Neural cell (in vitro differentiated cells): ENCODE data around the gene DLG2. TPM values are rescaled to one million over a fixed set of nuclear protein-coding genes. Genes with fewer than 3 reads are reported as not detected.

Experiments
- H2AFZ ChIP-seq: fragments of 200-600, 300-800 bp; sonication (generic), shearing (Covaris generic); 2 replicates; pipeline ENCODE4 v1.6.0; 2014; ENCODE audit warnings: low read depth, mild to moderate bottlenecking, antibody characterized with exemption, low read length, moderate library complexity
- H3F3A ChIP-seq: fragments of 200-600 bp; shearing (Covaris generic); 2 replicates; pipeline ENCODE4 v1.6.1; 2016; ENCODE audit warnings: mild to moderate bottlenecking, moderate library complexity, mixed read lengths, antibody characterized with exemption, low read length; ENCODE audit not compliant: insufficient read depth, poor library complexity, severe bottlenecking
- H3K27ac ChIP-seq: fragments of 200-600, 300-800 bp; sonication (generic), shearing (Covaris generic); 2 replicates; pipeline ENCODE4 v1.5.1; 2014; ENCODE audit warnings: mild to moderate bottlenecking, low read length, moderate library complexity
- H3K27me3 ChIP-seq: fragments of 300-800, 200-600 bp; sonication (generic), shearing (Covaris generic); 2 replicates; pipeline ENCODE4 v1.6.0; 2014; ENCODE audit warnings: mild to moderate bottlenecking, low read depth, low read length, moderate library complexity; ENCODE audit not compliant: insufficient read depth
- H3K36me3 ChIP-seq: fragments of 300-800, 200-600 bp; sonication (generic), shearing (Covaris generic); 2 replicates; pipeline ENCODE4 v1.5.1; 2014; ENCODE audit warnings: mild to moderate bottlenecking, antibody characterized with exemption, low read length, moderate library complexity; ENCODE audit not compliant: insufficient read depth
- H3K4me2 ChIP-seq: fragments of 300-800, 200-600 bp; sonication (generic), shearing (Covaris generic); 2 replicates; pipeline ENCODE4 v1.6.0; 2014; ENCODE audit warnings: mild to moderate bottlenecking, low read length
- H3K4me3 ChIP-seq: fragments of 300-800, 200-600 bp; sonication (generic), shearing (Covaris generic); 2 replicates; pipeline ENCODE4 v1.5.1; 2014; ENCODE audit warnings: mild to moderate bottlenecking, low read length, moderate library complexity
- H3K79me2 ChIP-seq: fragments of 200-600 bp; shearing (Covaris generic); replicated peaks from 2 replicates; pipeline ENCODE4 v1.6.0; 2014; ENCODE audit warnings: mild to moderate bottlenecking, low read length, moderate library complexity; ENCODE audit not compliant: insufficient read depth
- H3K9ac ChIP-seq: fragments of 300-800, 200-600 bp; sonication (generic), shearing (Covaris generic); 2 replicates; pipeline ENCODE4 v1.6.1; 2016; ENCODE audit warnings: mild to moderate bottlenecking, low read length, mixed read lengths
- H3K9me2 ChIP-seq: fragments of 200-600 bp; shearing (Covaris generic); 2 replicates; pipeline ENCODE4 v1.6.1; 2016; ENCODE audit warnings: mild to moderate bottlenecking, low read length, mixed read lengths; ENCODE audit not compliant: insufficient read depth
- H3K9me3 ChIP-seq: fragments of 200-600, 300-800 bp; sonication (generic), shearing (Covaris generic); 2 replicates; pipeline ENCODE4 v1.6.1; 2016; ENCODE audit warnings: mild to moderate bottlenecking, mixed run types, low read length, moderate library complexity, mixed read lengths
- H4K20me1 ChIP-seq: fragments of 200-600 bp; shearing (Covaris generic); 2 replicates; pipeline ENCODE4 v1.6.1; 2016; ENCODE audit warnings: mild to moderate bottlenecking, mixed run types; ENCODE audit not compliant: insufficient read depth
- CTCF ChIP-seq: fragments of 450-650 bp; IDR thresholded peaks from 2 replicates; pipeline ENCODE4 v1.5.1; 2014; ENCODE audit warnings: antibody characterized with exemption, mild to moderate bottlenecking, moderate library complexity; ENCODE audit not compliant: poor library complexity, severe bottlenecking
- EP300 ChIP-seq: fragments of 450-650 bp; conservative IDR thresholded peaks from 2 replicates; pipeline ENCODE4 v1.6.1; 2014; ENCODE audit warnings: antibody characterized with exemption, mild to moderate bottlenecking, moderate library complexity; ENCODE audit not compliant: poor library complexity, severe bottlenecking
- EZH2 ChIP-seq: fragments of 200-600, 300-800 bp; shearing (Covaris generic), sonication (generic); IDR thresholded peaks from 2 replicates; pipeline ENCODE4 v1.6.1; 2014; ENCODE audit warnings: antibody characterized with exemption, low read length, borderline replicate concordance, mild to moderate bottlenecking; ENCODE audit not compliant: insufficient read depth, poor library complexity, severe bottlenecking
- MXI1 ChIP-seq: fragments of 450-650 bp; conservative IDR thresholded peaks from 2 replicates; pipeline ENCODE4 v1.6.1; 2014; ENCODE audit warnings: antibody characterized with exemption, mild to moderate bottlenecking; ENCODE audit not compliant: poor library complexity, severe bottlenecking
- POLR2AphosphoS5 ChIP-seq: IDR thresholded peaks from 2 replicates; pipeline ENCODE4 v1.6.1; 2012
- RAD21 ChIP-seq: fragments of 450-650 bp; conservative IDR thresholded peaks from 2 replicates; pipeline ENCODE4 v1.6.1; 2014; ENCODE audit warnings: antibody characterized with exemption, mild to moderate bottlenecking, moderate library complexity
- SMC3 ChIP-seq: fragments of 450-650 bp; conservative IDR thresholded peaks from 2 replicates; pipeline ENCODE4 v1.6.1; 2014; ENCODE audit warnings: antibody characterized with exemption, mild to moderate bottlenecking, moderate library complexity; ENCODE audit not compliant: poor library complexity
- TAF1 ChIP-seq: IDR thresholded peaks from 2 replicates; pipeline ENCODE4 v1.6.1; 2012; ENCODE audit warnings: low read depth
- polyA plus RNA-seq: library from polyadenylated mRNA; depleted of rRNA; stranded (reverse); fragments of >200 nt; gene quantifications from 2 replicates; pipeline ENCODE4 v1.2.3, GENCODE V29; 2014
- TF ChIP-seq, protein P1 (sequence below): IDR thresholded peaks from 2 replicates; pipeline ENCODE4 v1.6.1; 2012; ENCODE audit warnings: borderline replicate concordance

DLG2 gene
- polyA plus RNA-seq, 1 donor from 2014 or later, result 179 TPM

DNA sequence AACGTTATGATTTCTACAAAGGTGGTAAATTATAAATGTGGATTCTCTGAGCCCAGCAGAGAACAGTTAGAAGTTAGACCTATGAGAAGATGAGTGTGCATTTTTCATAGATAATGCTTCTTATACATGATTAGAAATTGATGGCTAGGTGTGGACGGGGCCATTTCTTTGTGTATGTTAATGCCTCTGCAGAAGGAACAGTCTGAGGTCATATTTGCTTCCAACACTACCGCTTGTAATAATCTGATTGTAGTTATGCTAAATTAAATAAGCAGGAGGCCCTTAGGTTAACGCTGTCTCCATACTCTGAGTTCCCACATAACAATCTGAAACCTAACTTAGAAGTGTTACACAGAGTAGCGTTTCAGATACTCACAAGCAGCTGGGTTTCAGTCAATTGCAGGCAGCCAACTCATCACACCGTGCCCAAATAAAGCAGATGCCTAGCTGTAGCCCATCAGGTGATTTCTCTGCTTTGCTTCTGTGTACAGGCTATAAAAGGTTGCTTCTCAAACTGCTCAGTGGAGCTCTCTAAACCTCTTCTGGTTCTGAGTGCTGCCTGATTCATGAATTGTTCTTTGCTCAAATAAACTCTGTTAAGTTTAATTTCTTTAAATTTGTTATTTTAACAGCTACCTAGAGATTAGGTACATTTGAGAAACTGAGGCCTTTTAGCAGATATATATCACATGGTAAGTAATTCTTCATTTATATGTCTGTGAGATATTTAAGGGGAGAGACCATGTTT is 1702.2 kb downstream of the DLG2 start:
- Histone ChIP-seq H2AFZ (no peak overlapping the region), H3K9me2 (no peaks in the 10 kb centered on the region), H3K9ac (no peak overlapping the region), H3K27ac (no peak overlapping the region), H3K27me3 (no peaks in the 10 kb centered on the region), H3K79me2 (no peaks in the 10 kb centered on the region), H3K36me3 (no peaks in the 10 kb centered on the region), H3K4me3 (no peak overlapping the region), H4K20me1 (no peaks in the 10 kb centered on the region), H3K4me2 (no peak overlapping the region), H3K9me3 (no peaks in the 10 kb centered on the region), H3F3A (no peaks in the 10 kb centered on the region)
- TF ChIP-seq EP300, result no peak
- TF ChIP-seq CTCF, result no peak
- no peak for TF ChIP-seq EZH2
- no peak for TF ChIP-seq RAD21
- no peak for TF ChIP-seq SMC3
- TF ChIP-seq MXI1, result no peak
- TF ChIP-seq, protein P1, sequence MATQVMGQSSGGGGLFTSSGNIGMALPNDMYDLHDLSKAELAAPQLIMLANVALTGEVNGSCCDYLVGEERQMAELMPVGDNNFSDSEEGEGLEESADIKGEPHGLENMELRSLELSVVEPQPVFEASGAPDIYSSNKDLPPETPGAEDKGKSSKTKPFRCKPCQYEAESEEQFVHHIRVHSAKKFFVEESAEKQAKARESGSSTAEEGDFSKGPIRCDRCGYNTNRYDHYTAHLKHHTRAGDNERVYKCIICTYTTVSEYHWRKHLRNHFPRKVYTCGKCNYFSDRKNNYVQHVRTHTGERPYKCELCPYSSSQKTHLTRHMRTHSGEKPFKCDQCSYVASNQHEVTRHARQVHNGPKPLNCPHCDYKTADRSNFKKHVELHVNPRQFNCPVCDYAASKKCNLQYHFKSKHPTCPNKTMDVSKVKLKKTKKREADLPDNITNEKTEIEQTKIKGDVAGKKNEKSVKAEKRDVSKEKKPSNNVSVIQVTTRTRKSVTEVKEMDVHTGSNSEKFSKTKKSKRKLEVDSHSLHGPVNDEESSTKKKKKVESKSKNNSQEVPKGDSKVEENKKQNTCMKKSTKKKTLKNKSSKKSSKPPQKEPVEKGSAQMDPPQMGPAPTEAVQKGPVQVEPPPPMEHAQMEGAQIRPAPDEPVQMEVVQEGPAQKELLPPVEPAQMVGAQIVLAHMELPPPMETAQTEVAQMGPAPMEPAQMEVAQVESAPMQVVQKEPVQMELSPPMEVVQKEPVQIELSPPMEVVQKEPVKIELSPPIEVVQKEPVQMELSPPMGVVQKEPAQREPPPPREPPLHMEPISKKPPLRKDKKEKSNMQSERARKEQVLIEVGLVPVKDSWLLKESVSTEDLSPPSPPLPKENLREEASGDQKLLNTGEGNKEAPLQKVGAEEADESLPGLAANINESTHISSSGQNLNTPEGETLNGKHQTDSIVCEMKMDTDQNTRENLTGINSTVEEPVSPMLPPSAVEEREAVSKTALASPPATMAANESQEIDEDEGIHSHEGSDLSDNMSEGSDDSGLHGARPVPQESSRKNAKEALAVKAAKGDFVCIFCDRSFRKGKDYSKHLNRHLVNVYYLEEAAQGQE, result no peak
- TF ChIP-seq TAF1, result no peak
- TF ChIP-seq POLR2AphosphoS5, result no peak

GRCh38 chr11:83923961-83924360 is 1703.2 kb downstream of the DLG2 start:
- no peak for TF ChIP-seq POLR2AphosphoS5
- no peak for TF ChIP-seq MXI1
- TF ChIP-seq RAD21, result no peak
- TF ChIP-seq, protein P1, result no peak
- TF ChIP-seq CTCF, result no peak
- no peak for TF ChIP-seq EP300
- TF ChIP-seq EZH2, result no peak
- TF ChIP-seq TAF1, result no peak
- TF ChIP-seq SMC3, result no peak
- Histone ChIP-seq H3K4me2 (no peak overlapping the region), H3K27me3 (no peaks in the 10 kb centered on the region), H3K9me3 (no peaks in the 10 kb centered on the region), H3K27ac (no peak overlapping the region), H4K20me1 (no peaks in the 10 kb centered on the region), H3K9me2 (no peaks in the 10 kb centered on the region), H3K36me3 (no peaks in the 10 kb centered on the region), H2AFZ (no peak overlapping the region), H3K79me2 (no peaks in the 10 kb centered on the region), H3K4me3 (no peak overlapping the region), H3K9ac (no peak overlapping the region), H3F3A (no peaks in the 10 kb centered on the region)
